Mesendoderm (in vitro differentiated cells): ENCODE results near the gene IRGQ.
A peak's percentile ranks its signal among the peaks of the same experiment; 100 is the strongest.

Experiments used
- DNase-seq: peaks from one replicate; pipeline ENCODE4 v3.0.0; 2013
- H2AK5ac ChIP-seq: 2 replicates; pipeline ENCODE4 v1.6.1; 2013; ENCODE audit warnings: low read length, inconsistent platforms
- H2BK120ac ChIP-seq: 2 replicates; pipeline ENCODE4 v1.6.1; 2013; ENCODE audit warnings: low read depth, mild to moderate bottlenecking, low read length, moderate library complexity, mixed read lengths
- H2BK15ac ChIP-seq: replicated peaks from 2 replicates; pipeline ENCODE4 v1.6.1; 2013; ENCODE audit warnings: low read depth, mild to moderate bottlenecking, moderate library complexity
- H2BK5ac ChIP-seq: 2 replicates; pipeline ENCODE4 v1.6.1; 2013; ENCODE audit warnings: low read length, inconsistent platforms
- H3K18ac ChIP-seq: 2 replicates; pipeline ENCODE4 v1.6.1; 2013; ENCODE audit warnings: mild to moderate bottlenecking, low read length, mixed read lengths
- H3K23ac ChIP-seq: one replicate; pipeline ENCODE4 v1.6.1; 2013; ENCODE audit warnings: low read length
- H3K27ac ChIP-seq: 2 replicates; pipeline ENCODE4 v1.5.1; 2013; ENCODE audit warnings: low read depth, mild to moderate bottlenecking, inconsistent platforms, low read length, moderate library complexity
- H3K27me3 ChIP-seq: 2 replicates; pipeline ENCODE4 v1.6.1; 2013; ENCODE audit warnings: low read length, control low read depth, mild to moderate bottlenecking, inconsistent platforms; ENCODE audit not compliant: insufficient read depth, poor library complexity
- H3K36me3 ChIP-seq: 2 replicates; pipeline ENCODE4 v1.6.1; 2013; ENCODE audit warnings: low read length, inconsistent platforms; ENCODE audit not compliant: control insufficient read depth, insufficient read depth
- H3K4ac ChIP-seq: one replicate; pipeline ENCODE4 v1.6.1; 2013; ENCODE audit warnings: low read depth, mild to moderate bottlenecking, low read length, moderate library complexity
- H3K4me1 ChIP-seq: 2 replicates; pipeline ENCODE4 v1.6.1; 2013; ENCODE audit warnings: low read depth, low read length, inconsistent platforms; ENCODE audit not compliant: control insufficient read depth
- H3K4me2 ChIP-seq: 2 replicates; pipeline ENCODE4 v1.6.1; 2013; ENCODE audit warnings: low read length
- H3K4me3 ChIP-seq: 2 replicates; pipeline ENCODE4 v1.5.1; 2013; ENCODE audit warnings: mild to moderate bottlenecking, low read length
- H3K56ac ChIP-seq: one replicate; pipeline ENCODE4 v1.6.1; 2013; ENCODE audit warnings: low read length
- H3K79me1 ChIP-seq: 2 replicates; pipeline ENCODE4 v1.6.1; 2013; ENCODE audit warnings: low read length, inconsistent platforms
- H3K79me2 ChIP-seq: 2 replicates; pipeline ENCODE4 v1.6.1; 2013; ENCODE audit warnings: mild to moderate bottlenecking, low read length; ENCODE audit not compliant: control insufficient read depth, insufficient read depth
- H3K9ac ChIP-seq: 2 replicates; pipeline ENCODE4 v1.6.1; 2013; ENCODE audit warnings: low read length, inconsistent platforms
- H4K5ac ChIP-seq: one replicate; pipeline ENCODE4 v1.6.1; 2013; ENCODE audit warnings: low read length
- H4K8ac ChIP-seq: one replicate; pipeline ENCODE4 v1.6.1; 2013; ENCODE audit warnings: low read depth, mild to moderate bottlenecking, control low read depth, low read length, moderate library complexity
- WGBS: extraction: QIAGEN DNeasy Blood & Tissue Kit; methylation state at CpG from one replicate; pipeline ENCODE4 v1.1.7; 2013; ENCODE audit warnings: low lambda C conversion rate, missing lambda C conversion rate; ENCODE audit not compliant: insufficient coverage; ENCODE audit errors: extremely low coverage; 5-methylcytosine and 5-hydroxymethylcytosine counted together

The IRGQ gene

GRCh38 chr19:43616954-43617353 lies 21.0 kb upstream of the IRGQ start:
- no peak overlapping the region for H3K56ac ChIP-seq
- H2BK15ac ChIP-seq, result no peak overlapping the region
- H2BK120ac ChIP-seq, result no peak overlapping the region
- no peak overlapping the region for H3K27ac ChIP-seq
- no peak overlapping the region for H4K8ac ChIP-seq
- no peak overlapping the region for H2AK5ac ChIP-seq
- WGBS, result no CpG with 5 or more reads among the region's 6 CpGs
- H3K36me3 ChIP-seq, result no peaks in the 10 kb centered on the region
- H3K4me2 ChIP-seq, result no peak overlapping the region
- no peak overlapping the region for H3K4me3 ChIP-seq
- no peaks in the 10 kb centered on the region for H3K79me2 ChIP-seq
- no peak overlapping the region for H4K5ac ChIP-seq
- no peaks in the 10 kb centered on the region for H3K4me1 ChIP-seq
- DNase-seq, result no peak
- no peaks in the 10 kb centered on the region for H3K27me3 ChIP-seq
- H3K9ac ChIP-seq, result no peak overlapping the region
- no peak overlapping the region for H2BK5ac ChIP-seq
- no peak overlapping the region for H3K18ac ChIP-seq
- H3K79me1 ChIP-seq, result peaks cover 1% of the 10 kb centered on the region
- no peak overlapping the region for H3K4ac ChIP-seq
- no peak overlapping the region for H3K23ac ChIP-seq

DNA sequence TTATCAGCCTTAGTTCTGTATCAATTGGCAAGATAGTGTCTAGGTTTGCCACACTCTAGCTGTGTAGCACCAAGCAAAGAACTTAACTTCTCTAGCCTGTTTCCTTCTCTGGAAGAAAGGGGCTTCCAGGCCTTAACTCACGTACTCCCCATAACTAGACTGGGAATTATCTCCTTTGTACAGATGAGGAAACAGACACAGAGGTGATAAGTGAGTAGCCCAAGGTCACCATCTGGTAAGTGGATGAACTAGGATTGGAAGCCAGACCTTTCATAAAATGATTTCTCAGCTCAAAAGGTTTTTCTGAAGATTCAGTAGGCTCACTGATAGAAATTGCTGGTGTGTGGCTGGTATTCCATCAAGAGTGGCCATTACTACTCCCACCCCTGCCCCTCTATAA lies 20.4 kb upstream of the IRGQ start:
- no peak overlapping the region for H3K9ac ChIP-seq
- no peak overlapping the region for H2AK5ac ChIP-seq
- H4K8ac ChIP-seq, result no peak overlapping the region
- H2BK5ac ChIP-seq, result no peak overlapping the region
- H3K18ac ChIP-seq, result no peak overlapping the region
- no peak overlapping the region for H2BK120ac ChIP-seq
- H3K4me1 ChIP-seq, result no peaks in the 10 kb centered on the region
- no peak overlapping the region for H3K23ac ChIP-seq
- no peak overlapping the region for H3K4me2 ChIP-seq
- H3K27ac ChIP-seq, result no peak overlapping the region
- H3K79me2 ChIP-seq, result no peaks in the 10 kb centered on the region
- no peak overlapping the region for H3K4ac ChIP-seq
- H4K5ac ChIP-seq, result no peak overlapping the region
- no peak overlapping the region for H2BK15ac ChIP-seq
- H3K56ac ChIP-seq, result no peak overlapping the region
- no peak overlapping the region for H3K4me3 ChIP-seq
- no peaks in the 10 kb centered on the region for H3K27me3 ChIP-seq
- H3K36me3 ChIP-seq, result no peaks in the 10 kb centered on the region
- H3K79me1 ChIP-seq, result peaks cover 1% of the 10 kb centered on the region
- DNase-seq, result no peak
- no CpG with 5 or more reads among the region's 1 CpG for WGBS

GRCh38 chr19:43612374-43612773 lies 16.4 kb upstream of the IRGQ start:
- no peak overlapping the region for H2BK120ac ChIP-seq
- no peak overlapping the region for H3K56ac ChIP-seq
- H3K4me1 ChIP-seq, result no peaks in the 10 kb centered on the region
- no peak overlapping the region for H4K5ac ChIP-seq
- no peaks in the 10 kb centered on the region for H3K27me3 ChIP-seq
- H3K4ac ChIP-seq, result no peak overlapping the region
- H3K4me2 ChIP-seq, result no peak overlapping the region
- no peaks in the 10 kb centered on the region for H3K79me2 ChIP-seq
- peaks cover 1% of the 10 kb centered on the region for H3K79me1 ChIP-seq
- H3K36me3 ChIP-seq, result no peaks in the 10 kb centered on the region
- H2BK15ac ChIP-seq, result no peak overlapping the region
- no peak overlapping the region for H3K27ac ChIP-seq
- no peak overlapping the region for H2AK5ac ChIP-seq
- no peak overlapping the region for H4K8ac ChIP-seq
- H3K4me3 ChIP-seq, result no peak overlapping the region
- no peak overlapping the region for H3K9ac ChIP-seq
- WGBS, result no CpG with 5 or more reads among the region's 12 CpGs
- no peak overlapping the region for H2BK5ac ChIP-seq
- DNase-seq, result peak; percentile 5
- no peak overlapping the region for H3K23ac ChIP-seq
- no peak overlapping the region for H3K18ac ChIP-seq

DNA sequence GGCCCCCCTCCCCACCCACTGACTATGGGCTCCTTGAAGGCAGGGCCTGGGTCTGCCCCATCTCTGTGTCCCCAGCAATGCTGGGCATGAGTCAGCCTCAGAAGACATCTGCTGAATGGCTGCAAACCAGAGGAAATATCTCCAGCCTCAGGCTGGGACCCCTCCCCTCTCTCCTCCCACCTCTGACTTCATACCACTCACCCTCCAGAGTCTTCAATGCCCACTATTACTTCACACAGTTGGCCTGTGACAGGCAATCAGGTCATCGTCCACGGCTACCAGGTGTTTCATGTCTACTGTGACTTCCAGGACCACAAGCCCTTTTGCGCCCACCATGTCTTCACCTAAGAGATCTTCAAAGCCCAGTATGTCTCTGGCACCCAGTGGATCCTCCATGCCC lies 15.9 kb upstream of the IRGQ start, which contains the start of gene SRRM5:
SRRM5 (plus strand) TSS at position 301 of the 400 bp plus-strand sequence; CDS start at position 335, 34 bp downstream.
- Histone ChIP-seq H2BK5ac (no peak within 1 kb of the TSS), H4K5ac (no peak within 1 kb of the TSS), H3K56ac (no peak within 1 kb of the TSS), H3K27me3 (no peaks in the 10 kb centered on the region), H4K8ac (no peak within 1 kb of the TSS), H3K27ac (no peak within 1 kb of the TSS), H3K4me1 (no peaks in the 10 kb centered on the region), H3K36me3 (no peaks in the 10 kb centered on the region), H3K79me2 (no peaks in the 10 kb centered on the region), H2BK15ac (no peak within 1 kb of the TSS), H3K9ac (no peak within 1 kb of the TSS), H3K4me2 (no peak within 1 kb of the TSS), H3K23ac (no peak within 1 kb of the TSS), H3K79me1 (peaks cover 1% of the 10 kb centered on the region), H3K18ac (no peak within 1 kb of the TSS), H2AK5ac (no peak within 1 kb of the TSS), H3K4me3 (no peak within 1 kb of the TSS), H3K4ac (no peak within 1 kb of the TSS), H2BK120ac (no peak within 1 kb of the TSS)
- WGBS, result no CpG with 5 or more reads among the region's 3 CpGs
- no peak for DNase-seq

DNA sequence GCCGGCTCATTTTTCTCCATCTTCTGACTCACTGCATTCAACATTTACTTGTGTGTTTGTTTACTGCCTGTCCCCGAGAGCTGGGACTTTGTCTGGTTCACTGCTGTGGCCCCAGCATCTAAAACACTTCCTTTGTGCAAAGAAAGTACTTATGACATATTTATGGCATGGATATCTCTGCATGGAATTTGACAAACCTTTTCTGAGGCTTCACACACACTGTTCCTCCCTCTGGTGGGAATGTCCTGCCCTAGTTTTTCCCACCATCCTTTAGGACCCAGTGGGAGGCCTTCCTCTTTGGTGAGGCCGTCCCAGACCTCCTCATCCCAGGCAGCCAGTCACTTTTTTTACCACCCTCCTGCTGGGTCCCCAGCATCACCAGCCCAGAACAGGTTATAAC lies 14.6 kb upstream of the IRGQ start:
- Histone ChIP-seq H3K18ac (no peak overlapping the region), H3K36me3 (no peaks in the 10 kb centered on the region), H3K9ac (no peak overlapping the region), H2BK15ac (no peak overlapping the region), H3K79me1 (peaks cover 1% of the 10 kb centered on the region), H2BK5ac (no peak overlapping the region), H4K8ac (no peak overlapping the region), H3K27ac (peak overlapping the region; percentile 37), H2BK120ac (no peak overlapping the region), H3K23ac (no peak overlapping the region), H3K4ac (no peak overlapping the region), H3K56ac (no peak overlapping the region), H3K79me2 (no peaks in the 10 kb centered on the region), H3K27me3 (no peaks in the 10 kb centered on the region), H3K4me1 (no peaks in the 10 kb centered on the region), H3K4me2 (no peak overlapping the region), H4K5ac (no peak overlapping the region), H2AK5ac (no peak overlapping the region), H3K4me3 (no peak overlapping the region)
- peak; percentile 57 for DNase-seq
- WGBS, result no CpG with 5 or more reads among the region's 3 CpGs

- no peak overlapping the region for H3K23ac ChIP-seq
- no peak overlapping the region for H4K8ac ChIP-seq
- no peak overlapping the region for H3K4me3 ChIP-seq
- no peak overlapping the region for H2AK5ac ChIP-seq
- H3K27ac ChIP-seq, result no peak overlapping the region
- H3K27me3 ChIP-seq, result no peaks in the 10 kb centered on the region
- no peak overlapping the region for H2BK15ac ChIP-seq
- no peak overlapping the region for H4K5ac ChIP-seq
- H3K4me2 ChIP-seq, result no peak overlapping the region
- no peak for DNase-seq
- H3K4ac ChIP-seq, result no peak overlapping the region
- no peaks in the 10 kb centered on the region for H3K4me1 ChIP-seq
- H3K79me2 ChIP-seq, result no peaks in the 10 kb centered on the region
- no peak overlapping the region for H2BK120ac ChIP-seq
- no peaks in the 10 kb centered on the region for H3K79me1 ChIP-seq
- no peaks in the 10 kb centered on the region for H3K36me3 ChIP-seq
- H2BK5ac ChIP-seq, result no peak overlapping the region
- no peak overlapping the region for H3K56ac ChIP-seq
- no peak overlapping the region for H3K9ac ChIP-seq
- no peak overlapping the region for H3K18ac ChIP-seq
- no CpG with 5 or more reads among the region's 7 CpGs for WGBS
Observed at GRCh38 chr19:43609872-43610271, 13.9 kb upstream of the IRGQ start.
